ENCODE data around the gene ATP6V0E2.

DNA sequence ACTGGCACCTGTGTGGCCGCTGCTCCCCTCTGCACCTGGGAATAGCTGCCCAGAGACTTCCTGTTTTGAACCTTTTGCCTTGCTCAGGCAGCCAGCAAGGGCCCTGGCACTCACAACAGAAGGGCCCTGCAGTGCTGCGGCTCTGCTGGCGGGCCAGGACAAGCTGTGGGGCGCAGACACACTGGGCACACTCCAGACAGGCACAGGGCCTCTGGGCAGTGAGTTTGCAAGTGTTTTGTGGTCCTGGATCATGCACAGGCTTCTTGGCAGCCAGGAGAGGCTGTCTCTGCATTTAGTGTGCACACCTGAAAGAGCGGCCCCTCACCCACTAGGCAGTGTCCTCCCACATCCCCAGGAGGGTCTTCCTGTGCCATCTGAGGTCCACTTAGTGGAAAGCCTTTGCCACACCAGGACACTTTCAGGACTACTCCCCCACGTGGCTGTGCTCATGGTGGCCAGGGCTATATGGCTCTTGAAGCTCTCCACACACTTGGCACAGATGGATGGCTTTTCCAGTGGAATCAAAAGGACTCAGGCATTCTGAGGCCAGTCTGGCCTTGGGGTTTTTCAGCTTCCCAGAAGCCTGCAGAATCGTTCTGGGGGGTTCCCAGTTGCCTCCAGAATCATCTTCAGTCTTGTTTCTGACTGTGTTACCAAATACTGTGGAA, 5.0 kb upstream of the ATP6V0E2 start:
- TF ChIP-seq, protein P1, sequence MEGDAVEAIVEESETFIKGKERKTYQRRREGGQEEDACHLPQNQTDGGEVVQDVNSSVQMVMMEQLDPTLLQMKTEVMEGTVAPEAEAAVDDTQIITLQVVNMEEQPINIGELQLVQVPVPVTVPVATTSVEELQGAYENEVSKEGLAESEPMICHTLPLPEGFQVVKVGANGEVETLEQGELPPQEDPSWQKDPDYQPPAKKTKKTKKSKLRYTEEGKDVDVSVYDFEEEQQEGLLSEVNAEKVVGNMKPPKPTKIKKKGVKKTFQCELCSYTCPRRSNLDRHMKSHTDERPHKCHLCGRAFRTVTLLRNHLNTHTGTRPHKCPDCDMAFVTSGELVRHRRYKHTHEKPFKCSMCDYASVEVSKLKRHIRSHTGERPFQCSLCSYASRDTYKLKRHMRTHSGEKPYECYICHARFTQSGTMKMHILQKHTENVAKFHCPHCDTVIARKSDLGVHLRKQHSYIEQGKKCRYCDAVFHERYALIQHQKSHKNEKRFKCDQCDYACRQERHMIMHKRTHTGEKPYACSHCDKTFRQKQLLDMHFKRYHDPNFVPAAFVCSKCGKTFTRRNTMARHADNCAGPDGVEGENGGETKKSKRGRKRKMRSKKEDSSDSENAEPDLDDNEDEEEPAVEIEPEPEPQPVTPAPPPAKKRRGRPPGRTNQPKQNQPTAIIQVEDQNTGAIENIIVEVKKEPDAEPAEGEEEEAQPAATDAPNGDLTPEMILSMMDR (IDR thresholded peaks at IDR 0.05; ENCODE audit: poor library complexity) = no peak
- no peak for TF ChIP-seq EZH2 (IDR thresholded peaks at IDR 0.05; ENCODE audit: borderline replicate concordance)

All from hepatocyte (in vitro differentiated cells).